Adrenal gland (tissue), 5 donors: ENCODE measurements around the gene TGFBR1.

Source experiments
- POLR2A ChIP-seq, 2 donors: fragments of 450-650 bp; IDR thresholded peaks; one replicate each; pipeline ENCODE4 v1.6.1; 2017; ENCODE audit warnings: antibody characterized with exemption in 2 of 2, mild to moderate bottlenecking in 2 of 2, moderate library complexity in 1 of 2
- TF ChIP-seq, protein P1 (sequence below), 6 experiments: fragments of 450-650 bp in 4 of 6; fragments of 200-600 bp in 2 of 6; sonication (generic) in 1 of 6; IDR thresholded peaks; 1 replicate in 5 of 6; 2 replicates in 1 of 6; pipeline versions ENCODE4 v1.5.1 to v1.8.0; 2016 to 2021; ENCODE audit warnings: antibody characterized with exemption in 6 of 6, mild to moderate bottlenecking in 2 of 6, moderate library complexity in 1 of 6
- donor health status: DM: no; HTN: no; CAD: no.

DNA sequence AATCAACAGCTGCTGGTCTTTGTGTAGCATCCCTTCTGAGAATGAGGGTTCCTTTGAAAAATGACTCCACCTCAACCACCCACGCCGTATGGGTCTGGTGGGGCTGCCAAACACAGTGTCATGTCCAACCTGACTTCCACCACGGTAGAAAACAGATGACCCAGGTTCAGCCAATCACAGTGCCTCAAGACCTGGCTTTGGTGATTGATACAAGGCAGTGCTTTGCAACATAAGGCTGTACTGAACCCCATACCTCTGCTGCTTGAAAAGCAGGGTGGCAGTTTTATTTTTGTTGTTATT is 11.5 kb upstream of the TGFBR1 start:
- TF ChIP-seq, protein P1, sequence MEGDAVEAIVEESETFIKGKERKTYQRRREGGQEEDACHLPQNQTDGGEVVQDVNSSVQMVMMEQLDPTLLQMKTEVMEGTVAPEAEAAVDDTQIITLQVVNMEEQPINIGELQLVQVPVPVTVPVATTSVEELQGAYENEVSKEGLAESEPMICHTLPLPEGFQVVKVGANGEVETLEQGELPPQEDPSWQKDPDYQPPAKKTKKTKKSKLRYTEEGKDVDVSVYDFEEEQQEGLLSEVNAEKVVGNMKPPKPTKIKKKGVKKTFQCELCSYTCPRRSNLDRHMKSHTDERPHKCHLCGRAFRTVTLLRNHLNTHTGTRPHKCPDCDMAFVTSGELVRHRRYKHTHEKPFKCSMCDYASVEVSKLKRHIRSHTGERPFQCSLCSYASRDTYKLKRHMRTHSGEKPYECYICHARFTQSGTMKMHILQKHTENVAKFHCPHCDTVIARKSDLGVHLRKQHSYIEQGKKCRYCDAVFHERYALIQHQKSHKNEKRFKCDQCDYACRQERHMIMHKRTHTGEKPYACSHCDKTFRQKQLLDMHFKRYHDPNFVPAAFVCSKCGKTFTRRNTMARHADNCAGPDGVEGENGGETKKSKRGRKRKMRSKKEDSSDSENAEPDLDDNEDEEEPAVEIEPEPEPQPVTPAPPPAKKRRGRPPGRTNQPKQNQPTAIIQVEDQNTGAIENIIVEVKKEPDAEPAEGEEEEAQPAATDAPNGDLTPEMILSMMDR (IDR thresholded peaks at IDR 0.05): no peak
- no peak for TF ChIP-seq POLR2A (IDR thresholded peaks at IDR 0.05)
